SU-DHL-6 (cell line): ENCODE data around the gene AGO1.

Experiments
- EZH2phosphoT487 ChIP-seq: fragments of 200-600 bp; sonication (generic), shearing (Covaris generic); conservative IDR thresholded peaks from 2 replicates; pipeline ENCODE4 v1.6.1; 2018; ENCODE audit warnings: mild to moderate bottlenecking, antibody characterized with exemption, low read length, moderate library complexity, mixed read lengths
- TF ChIP-seq, protein P1 (sequence below): fragments of 200-600 bp; sonication (generic); IDR thresholded peaks from one replicate; pipeline ENCODE4 v1.5.1; 2017; ENCODE audit warnings: antibody characterized with exemption, mild to moderate bottlenecking, low read length, moderate library complexity; ENCODE audit not compliant: insufficient read depth, poor library complexity, severe bottlenecking

DNA sequence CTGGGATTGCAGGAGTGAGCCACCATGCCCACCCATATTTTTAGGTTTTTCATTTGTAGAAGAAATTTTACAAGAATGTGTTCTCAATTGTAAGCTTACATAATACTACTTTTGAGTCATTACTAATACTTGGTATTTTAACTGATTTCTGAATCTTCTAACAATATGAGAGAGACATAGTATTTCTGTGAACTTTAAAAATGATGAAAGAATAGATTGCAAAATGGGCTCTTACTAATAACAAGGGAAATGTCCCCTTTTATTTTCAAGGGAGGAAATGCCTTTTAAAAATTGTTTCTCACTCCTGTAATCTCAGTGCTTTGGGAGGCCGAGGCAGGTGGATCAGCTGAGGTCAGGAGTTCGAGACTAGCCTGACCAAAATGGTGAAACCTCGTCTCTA lies 53.8 kb downstream of the AGO1 start:
- TF ChIP-seq, protein P1, sequence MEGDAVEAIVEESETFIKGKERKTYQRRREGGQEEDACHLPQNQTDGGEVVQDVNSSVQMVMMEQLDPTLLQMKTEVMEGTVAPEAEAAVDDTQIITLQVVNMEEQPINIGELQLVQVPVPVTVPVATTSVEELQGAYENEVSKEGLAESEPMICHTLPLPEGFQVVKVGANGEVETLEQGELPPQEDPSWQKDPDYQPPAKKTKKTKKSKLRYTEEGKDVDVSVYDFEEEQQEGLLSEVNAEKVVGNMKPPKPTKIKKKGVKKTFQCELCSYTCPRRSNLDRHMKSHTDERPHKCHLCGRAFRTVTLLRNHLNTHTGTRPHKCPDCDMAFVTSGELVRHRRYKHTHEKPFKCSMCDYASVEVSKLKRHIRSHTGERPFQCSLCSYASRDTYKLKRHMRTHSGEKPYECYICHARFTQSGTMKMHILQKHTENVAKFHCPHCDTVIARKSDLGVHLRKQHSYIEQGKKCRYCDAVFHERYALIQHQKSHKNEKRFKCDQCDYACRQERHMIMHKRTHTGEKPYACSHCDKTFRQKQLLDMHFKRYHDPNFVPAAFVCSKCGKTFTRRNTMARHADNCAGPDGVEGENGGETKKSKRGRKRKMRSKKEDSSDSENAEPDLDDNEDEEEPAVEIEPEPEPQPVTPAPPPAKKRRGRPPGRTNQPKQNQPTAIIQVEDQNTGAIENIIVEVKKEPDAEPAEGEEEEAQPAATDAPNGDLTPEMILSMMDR, result no peak
- TF ChIP-seq EZH2phosphoT487, result no peak
